NCI-H460 (cell line): ENCODE measurements around the gene CHRNB4. TPM values are rescaled to one million over a fixed set of nuclear protein-coding genes. Genes with fewer than 3 reads are reported as not detected.
A peak's percentile ranks its signal among the peaks of the same experiment; 100 is the strongest.

Source experiments
- DNase-seq: peaks from one replicate; pipeline ENCODE4 v3.0.0-alpha.2; 2016; ENCODE audit warnings: low read depth; ENCODE audit errors: extremely low read depth
- total RNA-seq: library from RNA; depleted of rRNA; stranded (reverse); fragments of >200 nt; shearing (Covaris generic); gene quantifications from 2 replicates; pipeline ENCODE4 v1.2.3, GENCODE V29; 2014

The CHRNB4 gene
- total RNA-seq, 1 experiment from 2014 or later = 0.05 TPM

GRCh38 chr15:78671626-78672211, 30.7 kb upstream of the CHRNB4 start:
- DNase-seq = no peak

- no peak for DNase-seq
These were observed 28.0 kb upstream of the CHRNB4 start for GRCh38 chr15:78668987-78669386.

GRCh38 chr15:78667578-78668236, 26.7 kb upstream of the CHRNB4 start:
- no peak for DNase-seq

GRCh38 chr15:78666010-78666409, 25.0 kb upstream of the CHRNB4 start:
- DNase-seq = no peak

- no peak for DNase-seq
These were observed 22.7 kb upstream of the CHRNB4 start for GRCh38 chr15:78663703-78664102.

GRCh38 chr15:78662028-78662427, 21.0 kb upstream of the CHRNB4 start:
- no peak for DNase-seq

GRCh38 chr15:78661001-78661400, 20.0 kb upstream of the CHRNB4 start:
- DNase-seq = no peak

GRCh38 chr15:78660584-78660983, 19.6 kb upstream of the CHRNB4 start:
- DNase-seq = no peak

- DNase-seq = no peak
These were observed 17.8 kb upstream of the CHRNB4 start for GRCh38 chr15:78658823-78659222.

- no peak for DNase-seq
These were observed 13.3 kb upstream of the CHRNB4 start for GRCh38 chr15:78654272-78654671.

- DNase-seq = no peak
These were observed 11.1 kb upstream of the CHRNB4 start for GRCh38 chr15:78651930-78652615.

- DNase-seq = no peak
These were observed 10.0 kb upstream of the CHRNB4 start for GRCh38 chr15:78651007-78651406.

- no peak for DNase-seq
These were observed 9.0 kb upstream of the CHRNB4 start for GRCh38 chr15:78650022-78650421.

- DNase-seq = no peak
These were observed 4.0 kb upstream of the CHRNB4 start for GRCh38 chr15:78645009-78645408.

GRCh38 chr15:78642331-78642730, 1.3 kb upstream of the CHRNB4 start:
- no peak for DNase-seq

GRCh38 chr15:78641749-78642275, 802 bp upstream of the CHRNB4 start:
- no peak for DNase-seq

- no peak for DNase-seq
These were observed 396 bp downstream of the CHRNB4 start for GRCh38 chr15:78640527-78641101.

GRCh38 chr15:78638658-78639314, 2.2 kb downstream of the CHRNB4 start:
- DNase-seq = peak; percentile 55

- no peak for DNase-seq
These were observed 3.1 kb downstream of the CHRNB4 start for GRCh38 chr15:78637776-78638435.

- no peak for DNase-seq
These were observed 4.6 kb downstream of the CHRNB4 start for GRCh38 chr15:78636378-78636859.
